Neural cell (in vitro differentiated cells): ENCODE data around the gene TNFSF15. TPM values are rescaled to one million over a fixed set of nuclear protein-coding genes. Genes with fewer than 3 reads are reported as not detected.

Experiments
- H2AFZ ChIP-seq: fragments of 200-600, 300-800 bp; sonication (generic), shearing (Covaris generic); 2 replicates; pipeline ENCODE4 v1.6.0; 2014; ENCODE audit warnings: low read depth, mild to moderate bottlenecking, antibody characterized with exemption, low read length, moderate library complexity
- H3F3A ChIP-seq: fragments of 200-600 bp; shearing (Covaris generic); 2 replicates; pipeline ENCODE4 v1.6.1; 2016; ENCODE audit warnings: mild to moderate bottlenecking, moderate library complexity, mixed read lengths, antibody characterized with exemption, low read length; ENCODE audit not compliant: insufficient read depth, poor library complexity, severe bottlenecking
- H3K27ac ChIP-seq: fragments of 200-600, 300-800 bp; sonication (generic), shearing (Covaris generic); 2 replicates; pipeline ENCODE4 v1.5.1; 2014; ENCODE audit warnings: mild to moderate bottlenecking, low read length, moderate library complexity
- H3K27me3 ChIP-seq: fragments of 300-800, 200-600 bp; sonication (generic), shearing (Covaris generic); 2 replicates; pipeline ENCODE4 v1.6.0; 2014; ENCODE audit warnings: mild to moderate bottlenecking, low read depth, low read length, moderate library complexity; ENCODE audit not compliant: insufficient read depth
- H3K36me3 ChIP-seq: fragments of 300-800, 200-600 bp; sonication (generic), shearing (Covaris generic); 2 replicates; pipeline ENCODE4 v1.5.1; 2014; ENCODE audit warnings: mild to moderate bottlenecking, antibody characterized with exemption, low read length, moderate library complexity; ENCODE audit not compliant: insufficient read depth
- H3K4me2 ChIP-seq: fragments of 300-800, 200-600 bp; sonication (generic), shearing (Covaris generic); 2 replicates; pipeline ENCODE4 v1.6.0; 2014; ENCODE audit warnings: mild to moderate bottlenecking, low read length
- H3K4me3 ChIP-seq: fragments of 300-800, 200-600 bp; sonication (generic), shearing (Covaris generic); 2 replicates; pipeline ENCODE4 v1.5.1; 2014; ENCODE audit warnings: mild to moderate bottlenecking, low read length, moderate library complexity
- H3K79me2 ChIP-seq: fragments of 200-600 bp; shearing (Covaris generic); replicated peaks from 2 replicates; pipeline ENCODE4 v1.6.0; 2014; ENCODE audit warnings: mild to moderate bottlenecking, low read length, moderate library complexity; ENCODE audit not compliant: insufficient read depth
- H3K9ac ChIP-seq: fragments of 300-800, 200-600 bp; sonication (generic), shearing (Covaris generic); 2 replicates; pipeline ENCODE4 v1.6.1; 2016; ENCODE audit warnings: mild to moderate bottlenecking, low read length, mixed read lengths
- H3K9me2 ChIP-seq: fragments of 200-600 bp; shearing (Covaris generic); 2 replicates; pipeline ENCODE4 v1.6.1; 2016; ENCODE audit warnings: mild to moderate bottlenecking, low read length, mixed read lengths; ENCODE audit not compliant: insufficient read depth
- H3K9me3 ChIP-seq: fragments of 200-600, 300-800 bp; sonication (generic), shearing (Covaris generic); 2 replicates; pipeline ENCODE4 v1.6.1; 2016; ENCODE audit warnings: mild to moderate bottlenecking, mixed run types, low read length, moderate library complexity, mixed read lengths
- H4K20me1 ChIP-seq: fragments of 200-600 bp; shearing (Covaris generic); 2 replicates; pipeline ENCODE4 v1.6.1; 2016; ENCODE audit warnings: mild to moderate bottlenecking, mixed run types; ENCODE audit not compliant: insufficient read depth
- EP300 ChIP-seq: fragments of 450-650 bp; conservative IDR thresholded peaks from 2 replicates; pipeline ENCODE4 v1.6.1; 2014; ENCODE audit warnings: antibody characterized with exemption, mild to moderate bottlenecking, moderate library complexity; ENCODE audit not compliant: poor library complexity, severe bottlenecking
- EZH2 ChIP-seq: fragments of 200-600, 300-800 bp; shearing (Covaris generic), sonication (generic); IDR thresholded peaks from 2 replicates; pipeline ENCODE4 v1.6.1; 2014; ENCODE audit warnings: antibody characterized with exemption, low read length, borderline replicate concordance, mild to moderate bottlenecking; ENCODE audit not compliant: insufficient read depth, poor library complexity, severe bottlenecking
- MXI1 ChIP-seq: fragments of 450-650 bp; conservative IDR thresholded peaks from 2 replicates; pipeline ENCODE4 v1.6.1; 2014; ENCODE audit warnings: antibody characterized with exemption, mild to moderate bottlenecking; ENCODE audit not compliant: poor library complexity, severe bottlenecking
- POLR2AphosphoS5 ChIP-seq: IDR thresholded peaks from 2 replicates; pipeline ENCODE4 v1.6.1; 2012
- RAD21 ChIP-seq: fragments of 450-650 bp; conservative IDR thresholded peaks from 2 replicates; pipeline ENCODE4 v1.6.1; 2014; ENCODE audit warnings: antibody characterized with exemption, mild to moderate bottlenecking, moderate library complexity
- SMC3 ChIP-seq: fragments of 450-650 bp; conservative IDR thresholded peaks from 2 replicates; pipeline ENCODE4 v1.6.1; 2014; ENCODE audit warnings: antibody characterized with exemption, mild to moderate bottlenecking, moderate library complexity; ENCODE audit not compliant: poor library complexity
- TAF1 ChIP-seq: IDR thresholded peaks from 2 replicates; pipeline ENCODE4 v1.6.1; 2012; ENCODE audit warnings: low read depth
- polyA plus RNA-seq: library from polyadenylated mRNA; depleted of rRNA; stranded (reverse); fragments of >200 nt; gene quantifications from 2 replicates; pipeline ENCODE4 v1.2.3, GENCODE V29; 2014
- TF ChIP-seq, protein P1 (sequence below): IDR thresholded peaks from 2 replicates; pipeline ENCODE4 v1.6.1; 2012; ENCODE audit warnings: borderline replicate concordance
- TF ChIP-seq, protein P2 (sequence below): fragments of 450-650 bp; IDR thresholded peaks from 2 replicates; pipeline ENCODE4 v1.5.1; 2014; ENCODE audit warnings: antibody characterized with exemption, mild to moderate bottlenecking, moderate library complexity; ENCODE audit not compliant: poor library complexity, severe bottlenecking

Gene TNFSF15
- polyA plus RNA-seq, 1 donor from 2014 or later: not detected

DNA sequence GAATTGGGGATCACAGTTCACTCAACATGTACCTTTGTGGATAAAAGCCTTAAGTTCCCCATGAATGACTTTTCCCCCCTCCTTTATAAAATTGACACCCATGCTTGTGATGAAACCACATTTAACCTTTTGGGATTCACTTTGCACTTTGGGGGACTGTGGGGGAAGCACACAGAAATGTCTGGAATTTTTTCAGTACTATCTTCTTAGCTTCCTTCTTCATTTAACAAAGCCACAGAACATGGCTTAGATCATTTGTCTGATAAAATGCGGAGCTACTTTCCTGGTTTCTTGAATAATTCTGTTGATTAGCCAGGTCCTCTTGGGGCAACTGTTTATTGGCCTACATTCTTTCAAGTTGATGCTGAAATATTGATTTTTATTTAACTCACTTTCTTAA is 29.9 kb downstream of the TNFSF15 start:
- H3K4me2 ChIP-seq: no peak overlapping the region
- no peak overlapping the region for H3K27ac ChIP-seq
- no peaks in the 10 kb centered on the region for H3K36me3 ChIP-seq
- H3K9me3 ChIP-seq: no peaks in the 10 kb centered on the region
- no peak overlapping the region for H3K9ac ChIP-seq
- no peaks in the 10 kb centered on the region for H3K79me2 ChIP-seq
- no peak for TF ChIP-seq EP300
- no peak for TF ChIP-seq POLR2AphosphoS5
- TF ChIP-seq, protein P1, sequence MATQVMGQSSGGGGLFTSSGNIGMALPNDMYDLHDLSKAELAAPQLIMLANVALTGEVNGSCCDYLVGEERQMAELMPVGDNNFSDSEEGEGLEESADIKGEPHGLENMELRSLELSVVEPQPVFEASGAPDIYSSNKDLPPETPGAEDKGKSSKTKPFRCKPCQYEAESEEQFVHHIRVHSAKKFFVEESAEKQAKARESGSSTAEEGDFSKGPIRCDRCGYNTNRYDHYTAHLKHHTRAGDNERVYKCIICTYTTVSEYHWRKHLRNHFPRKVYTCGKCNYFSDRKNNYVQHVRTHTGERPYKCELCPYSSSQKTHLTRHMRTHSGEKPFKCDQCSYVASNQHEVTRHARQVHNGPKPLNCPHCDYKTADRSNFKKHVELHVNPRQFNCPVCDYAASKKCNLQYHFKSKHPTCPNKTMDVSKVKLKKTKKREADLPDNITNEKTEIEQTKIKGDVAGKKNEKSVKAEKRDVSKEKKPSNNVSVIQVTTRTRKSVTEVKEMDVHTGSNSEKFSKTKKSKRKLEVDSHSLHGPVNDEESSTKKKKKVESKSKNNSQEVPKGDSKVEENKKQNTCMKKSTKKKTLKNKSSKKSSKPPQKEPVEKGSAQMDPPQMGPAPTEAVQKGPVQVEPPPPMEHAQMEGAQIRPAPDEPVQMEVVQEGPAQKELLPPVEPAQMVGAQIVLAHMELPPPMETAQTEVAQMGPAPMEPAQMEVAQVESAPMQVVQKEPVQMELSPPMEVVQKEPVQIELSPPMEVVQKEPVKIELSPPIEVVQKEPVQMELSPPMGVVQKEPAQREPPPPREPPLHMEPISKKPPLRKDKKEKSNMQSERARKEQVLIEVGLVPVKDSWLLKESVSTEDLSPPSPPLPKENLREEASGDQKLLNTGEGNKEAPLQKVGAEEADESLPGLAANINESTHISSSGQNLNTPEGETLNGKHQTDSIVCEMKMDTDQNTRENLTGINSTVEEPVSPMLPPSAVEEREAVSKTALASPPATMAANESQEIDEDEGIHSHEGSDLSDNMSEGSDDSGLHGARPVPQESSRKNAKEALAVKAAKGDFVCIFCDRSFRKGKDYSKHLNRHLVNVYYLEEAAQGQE: no peak
- TF ChIP-seq, protein P2, sequence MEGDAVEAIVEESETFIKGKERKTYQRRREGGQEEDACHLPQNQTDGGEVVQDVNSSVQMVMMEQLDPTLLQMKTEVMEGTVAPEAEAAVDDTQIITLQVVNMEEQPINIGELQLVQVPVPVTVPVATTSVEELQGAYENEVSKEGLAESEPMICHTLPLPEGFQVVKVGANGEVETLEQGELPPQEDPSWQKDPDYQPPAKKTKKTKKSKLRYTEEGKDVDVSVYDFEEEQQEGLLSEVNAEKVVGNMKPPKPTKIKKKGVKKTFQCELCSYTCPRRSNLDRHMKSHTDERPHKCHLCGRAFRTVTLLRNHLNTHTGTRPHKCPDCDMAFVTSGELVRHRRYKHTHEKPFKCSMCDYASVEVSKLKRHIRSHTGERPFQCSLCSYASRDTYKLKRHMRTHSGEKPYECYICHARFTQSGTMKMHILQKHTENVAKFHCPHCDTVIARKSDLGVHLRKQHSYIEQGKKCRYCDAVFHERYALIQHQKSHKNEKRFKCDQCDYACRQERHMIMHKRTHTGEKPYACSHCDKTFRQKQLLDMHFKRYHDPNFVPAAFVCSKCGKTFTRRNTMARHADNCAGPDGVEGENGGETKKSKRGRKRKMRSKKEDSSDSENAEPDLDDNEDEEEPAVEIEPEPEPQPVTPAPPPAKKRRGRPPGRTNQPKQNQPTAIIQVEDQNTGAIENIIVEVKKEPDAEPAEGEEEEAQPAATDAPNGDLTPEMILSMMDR: no peak
- no peak for TF ChIP-seq MXI1
- TF ChIP-seq SMC3: no peak
- no peak for TF ChIP-seq EZH2
- no peak for TF ChIP-seq TAF1
- no peak for TF ChIP-seq RAD21
- no peak overlapping the region for H3K4me3 ChIP-seq
- H2AFZ ChIP-seq: no peak overlapping the region
- H4K20me1 ChIP-seq: no peaks in the 10 kb centered on the region
- H3K27me3 ChIP-seq: no peaks in the 10 kb centered on the region
- H3K9me2 ChIP-seq: no peaks in the 10 kb centered on the region
- no peaks in the 10 kb centered on the region for H3F3A ChIP-seq

DNA sequence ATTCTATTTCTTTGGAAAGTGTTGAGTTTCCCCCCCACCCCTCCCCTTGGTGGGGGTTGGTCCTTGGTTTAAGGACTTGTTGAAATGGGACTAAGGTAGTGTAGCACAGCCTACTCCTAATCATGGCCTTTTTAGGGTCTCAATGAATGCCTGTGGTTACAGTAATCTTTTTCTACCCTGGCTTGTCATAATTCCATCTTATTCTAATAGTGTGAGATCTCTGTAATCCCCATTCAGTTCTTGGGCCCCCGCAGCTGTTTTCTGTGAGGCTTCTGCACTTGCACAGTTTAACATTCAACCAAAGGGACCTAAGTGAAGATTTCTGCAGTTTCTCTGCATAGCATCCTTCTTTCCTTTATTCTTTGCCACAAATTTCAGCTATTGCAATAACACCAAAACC is 30.7 kb downstream of the TNFSF15 start:
- no peaks in the 10 kb centered on the region for H3K79me2 ChIP-seq
- H3K4me3 ChIP-seq: no peak overlapping the region
- H3K4me2 ChIP-seq: no peak overlapping the region
- no peaks in the 10 kb centered on the region for H3K36me3 ChIP-seq
- H3K27me3 ChIP-seq: no peaks in the 10 kb centered on the region
- no peak overlapping the region for H2AFZ ChIP-seq
- no peaks in the 10 kb centered on the region for H3F3A ChIP-seq
- TF ChIP-seq MXI1: no peak
- TF ChIP-seq, protein P1: no peak
- TF ChIP-seq, protein P2: no peak
- TF ChIP-seq SMC3: no peak
- TF ChIP-seq TAF1: no peak
- no peak for TF ChIP-seq EP300
- no peaks in the 10 kb centered on the region for H3K9me2 ChIP-seq
- no peak overlapping the region for H3K27ac ChIP-seq
- H3K9ac ChIP-seq: no peak overlapping the region
- no peaks in the 10 kb centered on the region for H3K9me3 ChIP-seq
- no peaks in the 10 kb centered on the region for H4K20me1 ChIP-seq
